HG03097 (cell line): ENCODE measurements around the gene EDC4.
A peak's percentile ranks its signal among the peaks of the same experiment; 100 is the strongest.

Source experiments
- ATAC-seq: cut with Tn5 transposase; IDR thresholded peaks from one replicate; pipeline ENCODE4 v1.9.1; 2021; ENCODE audit not compliant: unreplicated experiment, low FRiP score

EDC4 gene

DNA sequence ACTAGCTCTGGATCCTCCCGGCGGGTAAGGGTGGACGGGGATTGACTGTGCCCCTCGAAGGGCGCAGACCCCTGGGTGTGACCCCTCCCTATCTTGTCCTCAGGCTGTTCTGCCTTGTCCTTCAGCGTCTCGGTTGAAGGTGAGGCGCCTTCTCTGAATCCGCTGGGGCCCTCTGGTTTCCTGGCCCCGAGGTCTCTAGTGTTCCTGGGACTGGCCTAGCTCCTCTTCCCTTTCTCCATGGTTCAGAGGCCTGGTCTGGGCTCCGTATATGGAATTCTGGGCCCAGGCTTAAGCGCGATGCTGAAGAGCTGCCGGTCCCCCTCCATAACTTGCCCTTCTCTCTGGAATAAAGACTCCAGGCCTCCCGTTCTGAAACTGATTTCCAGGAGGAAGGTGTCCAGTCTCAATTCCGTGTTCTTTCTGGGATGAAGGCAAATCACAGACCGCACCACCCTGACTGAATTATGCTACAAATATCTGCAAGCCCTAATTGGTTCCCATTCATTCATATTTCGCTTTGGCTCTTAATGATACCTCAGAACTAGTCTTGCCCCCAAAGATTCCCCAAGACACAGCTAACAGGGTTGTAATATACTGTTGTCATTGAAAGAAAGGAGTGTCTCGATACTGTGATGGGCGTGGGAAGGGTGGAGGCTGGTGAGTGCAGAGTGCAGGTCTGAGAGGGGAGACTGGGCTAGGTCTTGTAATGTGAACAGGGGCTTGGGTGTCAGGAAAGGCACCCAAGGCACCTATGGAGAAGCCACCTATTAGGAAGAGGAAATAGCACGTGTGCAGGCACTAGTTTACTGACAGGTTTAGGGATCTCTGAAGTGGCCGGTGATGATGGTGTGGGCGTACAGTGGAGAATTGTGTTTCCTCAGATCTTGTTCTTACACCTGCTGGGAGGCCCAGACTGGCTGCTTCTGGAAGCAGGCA lies 851 bp downstream of the EDC4 start:
- no peak for ATAC-seq

DNA sequence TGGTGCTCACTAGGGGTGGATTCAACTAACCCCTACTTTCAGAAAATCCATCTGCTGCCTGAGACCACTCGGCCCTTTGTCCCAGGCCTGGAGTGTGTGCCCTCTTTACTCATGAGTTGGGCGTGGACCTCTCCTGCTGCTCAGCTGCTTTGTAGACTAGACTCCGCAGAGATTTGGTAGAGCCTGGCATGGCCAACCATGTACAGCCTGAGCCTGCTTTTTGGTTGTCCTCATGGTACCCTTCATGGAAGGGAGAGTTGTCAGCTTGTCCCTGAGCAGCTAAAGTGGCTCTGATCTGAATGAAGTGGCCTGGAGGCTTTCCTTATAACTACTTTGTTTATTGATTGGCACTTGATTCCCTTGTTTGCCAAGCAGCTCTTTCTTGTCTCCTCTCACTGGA lies 1.5 kb downstream of the EDC4 start:
- no peak for ATAC-seq

DNA sequence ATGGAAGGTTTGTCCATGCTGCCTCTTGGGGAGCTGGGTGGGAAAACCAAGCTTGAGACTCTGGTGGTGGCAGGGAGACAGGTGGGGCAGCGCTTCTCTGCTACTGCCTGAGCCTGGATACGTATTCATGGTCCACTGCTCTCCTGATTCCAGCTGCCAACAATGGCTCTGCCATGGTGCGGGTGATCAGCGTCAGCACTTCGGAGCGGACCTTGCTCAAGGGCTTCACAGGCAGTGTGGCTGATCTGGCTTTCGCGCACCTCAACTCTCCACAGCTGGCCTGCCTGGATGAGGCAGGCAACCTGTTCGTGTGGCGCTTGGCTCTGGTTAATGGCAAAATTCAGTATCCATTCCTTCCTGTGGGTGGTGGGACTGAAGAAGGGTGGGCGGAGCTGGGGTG lies 4.2 kb downstream of the EDC4 start:
- ATAC-seq = no peak

DNA sequence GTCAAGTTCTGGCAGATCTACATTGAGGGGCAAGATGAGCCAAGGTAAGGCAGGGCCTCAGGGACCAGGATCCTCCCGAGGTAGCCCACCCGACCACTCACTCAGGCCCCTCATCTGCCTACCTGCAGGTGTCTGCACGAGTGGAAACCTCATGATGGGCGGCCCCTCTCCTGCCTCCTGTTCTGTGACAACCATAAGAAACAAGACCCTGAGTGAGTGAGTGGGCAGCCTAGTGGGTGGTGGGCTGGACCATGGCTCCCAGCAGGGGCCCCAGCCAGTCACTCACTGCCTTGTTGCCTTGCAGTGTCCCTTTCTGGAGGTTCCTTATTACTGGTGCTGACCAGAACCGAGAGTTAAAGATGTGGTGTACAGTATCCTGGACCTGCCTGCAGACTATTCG lies 5.4 kb downstream of the EDC4 start:
- ATAC-seq = no peak

DNA sequence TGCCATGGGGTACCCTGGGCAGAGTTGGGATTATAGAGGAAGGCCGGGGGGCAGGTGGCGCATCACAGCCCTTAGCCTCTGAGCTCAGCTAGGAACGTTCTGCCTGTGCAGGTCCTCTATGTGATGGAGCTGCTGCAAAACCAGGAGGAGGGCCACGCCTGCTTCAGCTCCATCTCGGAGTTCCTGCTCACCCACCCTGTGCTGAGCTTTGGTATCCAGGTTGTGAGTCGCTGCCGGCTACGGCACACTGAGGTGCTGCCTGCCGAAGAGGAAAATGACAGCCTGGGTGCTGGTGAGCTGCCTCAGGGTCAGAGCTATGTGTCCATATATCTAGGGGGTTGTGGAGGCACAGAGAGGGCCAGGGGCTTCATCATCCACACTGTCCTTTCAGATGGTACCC lies 6.0 kb downstream of the EDC4 start:
- ATAC-seq = no peak

DNA sequence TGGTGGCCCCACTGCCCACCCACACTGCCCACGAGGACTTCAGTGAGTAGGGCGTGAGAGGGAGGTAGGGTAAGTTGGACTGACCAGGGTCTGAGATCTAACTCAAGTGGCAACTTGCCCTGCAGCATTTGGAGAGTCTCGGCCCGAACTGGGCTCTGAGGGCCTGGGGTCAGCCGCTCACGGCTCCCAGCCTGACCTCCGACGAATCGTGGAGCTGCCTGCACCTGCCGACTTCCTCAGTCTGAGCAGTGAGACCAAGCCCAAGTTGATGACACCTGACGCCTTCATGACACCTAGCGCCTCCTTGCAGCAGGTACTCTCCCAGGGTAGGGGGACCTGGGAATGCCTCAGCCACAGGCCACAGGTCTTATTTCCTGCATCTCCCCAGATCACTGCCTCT lies 6.6 kb downstream of the EDC4 start:
- ATAC-seq = no peak

DNA sequence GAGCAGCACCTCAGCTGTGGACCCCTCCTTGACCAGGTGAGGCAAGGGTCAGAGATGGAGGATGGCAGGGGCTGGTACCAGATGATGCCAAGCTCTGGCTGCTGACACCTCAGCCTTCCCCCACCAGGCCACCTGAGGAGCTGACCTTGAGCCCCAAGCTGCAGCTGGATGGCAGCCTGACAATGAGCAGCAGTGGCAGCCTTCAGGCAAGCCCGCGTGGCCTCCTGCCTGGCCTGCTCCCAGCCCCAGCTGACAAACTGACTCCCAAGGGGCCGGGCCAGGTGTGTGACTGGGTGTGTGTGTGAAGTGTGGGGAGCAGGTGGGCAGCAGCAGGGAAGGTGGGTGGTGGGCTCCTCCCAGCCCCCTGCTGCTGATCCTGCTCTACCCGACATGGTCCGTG lies 7.1 kb downstream of the EDC4 start:
- ATAC-seq = no peak

DNA sequence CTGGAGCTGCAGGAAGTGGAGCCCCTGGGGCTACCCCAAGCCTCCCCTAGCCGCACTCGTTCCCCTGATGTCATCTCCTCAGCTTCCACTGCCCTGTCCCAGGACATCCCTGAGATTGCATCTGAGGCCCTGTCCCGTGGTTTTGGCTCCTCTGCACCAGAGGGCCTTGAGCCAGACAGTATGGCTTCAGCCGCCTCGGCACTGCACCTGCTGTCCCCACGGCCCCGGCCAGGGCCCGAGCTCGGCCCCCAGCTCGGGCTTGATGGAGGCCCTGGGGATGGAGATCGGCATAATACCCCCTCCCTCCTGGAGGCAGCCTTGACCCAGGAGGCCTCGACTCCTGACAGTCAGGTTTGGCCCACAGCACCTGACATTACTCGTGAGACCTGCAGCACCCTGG lies 7.7 kb downstream of the EDC4 start:
- ATAC-seq = no peak

DNA sequence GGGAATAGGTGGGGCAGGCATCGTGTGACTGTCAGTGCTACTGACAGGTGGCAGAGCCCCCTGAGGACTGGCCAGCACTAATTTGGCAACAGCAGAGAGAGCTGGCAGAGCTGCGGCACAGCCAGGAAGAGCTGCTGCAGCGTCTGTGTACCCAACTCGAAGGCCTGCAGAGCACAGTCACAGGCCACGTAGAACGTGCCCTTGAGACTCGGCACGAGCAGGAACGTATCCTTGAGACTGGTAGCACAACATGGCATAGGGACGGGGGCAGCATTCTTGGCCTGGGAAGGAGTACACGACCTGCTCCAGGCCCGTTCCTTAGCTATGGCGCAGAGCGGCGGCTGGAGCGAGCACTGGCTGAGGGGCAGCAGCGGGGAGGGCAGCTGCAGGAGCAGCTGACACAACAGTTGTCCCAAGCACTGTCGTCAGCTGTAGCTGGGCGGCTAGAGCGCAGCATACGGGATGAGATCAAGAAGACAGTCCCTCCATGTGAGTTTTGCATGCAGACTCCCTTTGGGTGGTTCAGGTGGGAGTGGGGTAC lies 8.8 kb downstream of the EDC4 start:
- ATAC-seq = no peak

DNA sequence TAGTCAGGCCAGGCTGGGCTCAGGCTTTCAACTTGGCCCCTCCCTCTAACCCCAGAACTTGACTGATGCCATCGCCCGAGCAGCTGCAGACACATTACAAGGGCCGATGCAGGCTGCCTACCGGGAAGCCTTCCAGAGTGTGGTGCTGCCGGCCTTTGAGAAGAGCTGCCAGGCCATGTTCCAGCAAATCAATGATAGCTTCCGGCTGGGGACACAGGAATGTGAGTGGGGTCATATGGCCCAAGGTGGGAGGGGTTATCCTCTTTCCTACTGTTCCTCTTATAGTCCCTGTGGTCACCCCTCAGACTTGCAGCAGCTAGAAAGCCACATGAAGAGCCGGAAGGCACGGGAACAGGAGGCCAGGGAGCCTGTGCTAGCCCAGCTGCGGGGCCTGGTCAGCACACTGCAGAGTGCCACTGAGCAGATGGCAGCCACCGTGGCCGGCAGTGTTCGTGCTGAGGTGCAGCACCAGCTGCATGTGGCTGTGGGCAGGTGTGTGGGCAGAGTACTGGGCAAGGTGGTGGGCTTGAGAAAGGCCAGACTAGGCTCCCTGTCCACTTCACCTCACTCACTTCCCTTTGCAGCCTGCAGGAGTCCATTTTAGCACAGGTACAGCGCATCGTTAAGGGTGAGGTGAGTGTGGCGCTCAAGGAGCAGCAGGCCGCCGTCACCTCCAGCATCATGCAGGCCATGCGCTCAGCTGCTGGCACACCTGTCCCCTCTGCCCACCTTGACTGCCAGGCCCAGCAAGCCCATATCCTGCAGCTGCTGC lies 9.7 kb downstream of the EDC4 start:
- no peak for ATAC-seq

DNA sequence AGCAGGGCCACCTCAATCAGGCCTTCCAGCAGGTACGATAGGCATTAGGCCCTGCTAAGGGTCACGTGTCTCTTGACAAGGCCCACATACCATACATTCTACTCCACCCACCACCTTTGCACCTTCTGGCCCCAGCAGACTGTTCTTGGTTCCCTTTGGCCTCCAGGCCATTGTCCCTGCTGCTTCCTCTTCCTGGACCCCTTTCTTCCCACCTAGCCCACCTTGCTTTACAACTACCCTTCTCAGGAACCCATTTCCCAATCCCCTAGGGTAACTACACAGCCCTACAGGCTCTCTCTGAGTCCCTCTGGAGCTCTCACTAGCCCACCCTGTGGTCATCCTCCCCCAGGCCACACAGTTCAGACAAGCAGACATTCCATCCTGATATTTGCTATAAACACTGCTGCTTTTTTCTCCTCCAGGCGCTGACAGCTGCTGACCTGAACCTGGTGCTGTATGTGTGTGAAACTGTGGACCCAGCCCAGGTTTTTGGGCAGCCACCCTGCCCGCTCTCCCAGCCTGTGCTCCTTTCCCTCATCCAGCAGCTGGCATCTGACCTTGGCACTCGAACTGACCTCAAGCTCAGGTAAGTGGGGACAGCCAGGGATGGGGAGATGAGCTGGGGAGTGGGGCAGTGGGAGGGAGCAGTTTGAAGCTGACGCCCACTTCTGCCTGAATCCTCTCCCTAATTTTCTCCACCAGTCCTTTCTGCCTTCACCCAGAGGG lies 10.5 kb downstream of the EDC4 start:
- no peak for ATAC-seq

DNA sequence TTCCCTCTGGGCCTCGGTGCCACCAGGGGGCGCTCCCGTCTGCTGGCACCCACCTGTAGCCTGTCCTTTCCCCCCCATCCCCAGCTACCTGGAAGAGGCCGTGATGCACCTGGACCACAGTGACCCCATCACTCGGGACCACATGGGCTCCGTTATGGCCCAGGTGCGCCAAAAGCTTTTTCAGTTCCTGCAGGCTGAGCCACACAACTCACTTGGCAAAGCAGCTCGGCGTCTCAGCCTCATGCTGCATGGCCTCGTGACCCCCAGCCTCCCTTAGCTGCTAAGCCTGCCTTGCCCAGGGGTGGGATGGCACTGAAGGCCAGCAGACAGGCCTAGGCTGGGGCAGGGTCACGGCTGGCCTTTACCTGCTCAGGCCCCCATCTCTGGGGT lies 11.0 kb downstream of the EDC4 start:
- no peak for ATAC-seq

DNA sequence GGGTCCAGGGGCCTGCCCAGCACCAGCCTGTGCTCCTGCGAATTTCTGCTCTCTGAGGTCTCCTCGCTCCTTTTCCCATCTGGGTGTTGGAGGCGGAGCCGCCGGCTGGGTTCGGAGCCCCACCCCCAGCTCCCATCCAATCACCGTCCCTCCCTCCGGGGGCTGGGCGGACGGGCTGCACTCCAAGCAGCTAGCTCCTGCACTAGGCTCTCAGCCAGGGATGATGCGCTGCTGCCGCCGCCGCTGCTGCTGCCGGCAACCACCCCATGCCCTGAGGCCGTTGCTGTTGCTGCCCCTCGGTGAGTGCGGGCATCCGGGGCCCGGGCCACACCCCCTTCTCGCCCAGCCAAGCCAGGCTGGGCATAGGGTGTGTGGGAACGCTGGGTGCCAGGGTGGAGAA lies 11.8 kb downstream of the EDC4 start, which contains the start of gene NRN1L:
TSS of gene NRN1L (plus strand) at position 202 of the 400 bp plus-strand sequence. CDS start at position 221, 19 bp downstream.
- ATAC-seq = no peak

DNA sequence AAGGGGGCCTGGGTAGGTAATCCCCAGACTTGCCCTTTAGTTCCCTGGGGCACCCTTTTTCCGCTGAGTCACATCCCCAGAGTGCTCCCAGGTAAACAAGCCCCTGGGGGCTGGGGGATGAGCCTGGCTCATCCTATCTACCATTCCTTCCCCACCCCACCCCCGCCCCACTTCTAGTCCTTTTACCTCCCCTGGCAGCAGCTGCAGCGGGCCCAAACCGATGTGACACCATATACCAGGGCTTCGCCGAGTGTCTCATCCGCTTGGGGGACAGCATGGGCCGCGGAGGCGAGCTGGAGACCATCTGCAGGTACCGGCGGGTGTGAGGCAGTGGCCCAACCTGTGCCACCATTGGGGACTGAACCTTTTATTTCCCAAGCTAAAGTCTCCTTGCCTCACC lies 12.7 kb downstream of the EDC4 start:
- ATAC-seq = no peak

DNA sequence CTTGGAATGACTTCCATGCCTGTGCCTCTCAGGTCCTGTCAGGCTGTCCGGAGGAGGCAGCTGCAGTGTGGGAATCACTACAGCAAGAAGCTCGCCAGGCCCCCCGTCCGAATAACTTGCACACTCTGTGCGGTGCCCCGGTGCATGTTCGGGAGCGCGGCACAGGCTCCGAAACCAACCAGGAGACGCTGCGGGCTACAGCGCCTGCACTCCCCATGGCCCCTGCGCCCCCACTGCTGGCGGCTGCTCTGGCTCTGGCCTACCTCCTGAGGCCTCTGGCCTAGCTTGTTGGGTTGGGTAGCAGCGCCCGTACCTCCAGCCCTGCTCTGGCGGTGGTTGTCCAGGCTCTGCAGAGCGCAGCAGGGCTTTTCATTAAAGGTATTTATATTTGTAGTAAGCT lies 13.1 kb downstream of the EDC4 start:
- ATAC-seq = no peak

DNA sequence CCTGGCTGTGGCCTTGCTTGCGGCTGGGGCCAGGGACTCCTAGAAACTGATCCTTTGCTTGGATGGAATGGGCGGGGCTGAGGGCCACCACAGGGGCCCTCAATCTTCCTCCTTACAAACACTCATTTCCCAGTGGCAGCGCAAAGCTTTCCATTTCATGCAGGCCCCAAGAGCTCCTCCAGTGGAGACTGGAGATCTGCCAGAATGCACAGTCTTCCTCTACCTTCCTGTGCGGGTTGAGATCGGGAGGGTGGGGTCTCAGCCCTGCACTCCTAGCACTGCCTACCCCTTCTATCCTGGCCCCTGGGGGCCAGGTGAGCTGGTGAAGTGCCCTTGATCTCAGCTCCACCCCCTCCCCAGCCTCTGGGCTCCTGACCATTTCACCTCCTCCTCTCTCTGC lies 13.5 kb downstream of the EDC4 start:
- ATAC-seq = no peak

DNA sequence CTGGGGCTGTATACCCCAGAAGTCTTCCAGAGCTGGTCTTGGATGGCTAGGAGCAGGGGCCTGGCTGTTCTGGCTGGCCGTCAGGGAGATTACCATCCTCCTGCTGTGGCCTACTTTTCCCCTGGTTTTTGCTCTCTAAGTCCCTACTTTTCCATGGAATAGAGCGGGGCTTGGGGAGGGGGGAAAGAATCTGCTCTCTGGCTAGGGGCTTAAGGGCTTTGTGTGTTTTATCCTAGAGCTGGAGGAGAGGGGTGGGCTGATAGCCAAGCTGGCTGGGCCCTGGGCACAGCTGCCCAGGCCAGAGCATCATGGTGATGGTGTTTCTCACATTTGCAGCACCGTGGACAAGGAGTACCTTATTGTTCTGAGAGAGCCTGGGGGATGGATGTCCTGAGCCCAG lies 15.5 kb downstream of the EDC4 start:
- ATAC-seq = no peak

DNA sequence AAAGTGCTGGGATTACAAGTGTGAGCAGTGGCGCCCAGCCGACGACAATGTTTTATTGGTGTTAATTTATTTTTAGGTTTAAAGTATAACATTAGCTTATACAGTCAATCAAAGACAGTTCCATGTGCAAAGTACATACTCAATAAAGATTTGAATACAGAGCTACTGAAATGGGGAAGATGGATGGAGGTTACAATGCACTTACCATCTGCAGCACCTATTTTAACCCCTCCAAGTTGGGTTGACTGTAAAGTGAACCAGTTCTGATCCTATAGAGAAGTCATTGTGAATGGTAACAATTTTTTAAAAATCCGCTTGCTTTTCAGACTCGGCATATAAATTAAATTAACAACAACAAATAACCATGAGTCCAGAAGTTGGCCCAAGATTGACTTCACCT lies 19.5 kb downstream of the EDC4 start:
- ATAC-seq = no peak

DNA sequence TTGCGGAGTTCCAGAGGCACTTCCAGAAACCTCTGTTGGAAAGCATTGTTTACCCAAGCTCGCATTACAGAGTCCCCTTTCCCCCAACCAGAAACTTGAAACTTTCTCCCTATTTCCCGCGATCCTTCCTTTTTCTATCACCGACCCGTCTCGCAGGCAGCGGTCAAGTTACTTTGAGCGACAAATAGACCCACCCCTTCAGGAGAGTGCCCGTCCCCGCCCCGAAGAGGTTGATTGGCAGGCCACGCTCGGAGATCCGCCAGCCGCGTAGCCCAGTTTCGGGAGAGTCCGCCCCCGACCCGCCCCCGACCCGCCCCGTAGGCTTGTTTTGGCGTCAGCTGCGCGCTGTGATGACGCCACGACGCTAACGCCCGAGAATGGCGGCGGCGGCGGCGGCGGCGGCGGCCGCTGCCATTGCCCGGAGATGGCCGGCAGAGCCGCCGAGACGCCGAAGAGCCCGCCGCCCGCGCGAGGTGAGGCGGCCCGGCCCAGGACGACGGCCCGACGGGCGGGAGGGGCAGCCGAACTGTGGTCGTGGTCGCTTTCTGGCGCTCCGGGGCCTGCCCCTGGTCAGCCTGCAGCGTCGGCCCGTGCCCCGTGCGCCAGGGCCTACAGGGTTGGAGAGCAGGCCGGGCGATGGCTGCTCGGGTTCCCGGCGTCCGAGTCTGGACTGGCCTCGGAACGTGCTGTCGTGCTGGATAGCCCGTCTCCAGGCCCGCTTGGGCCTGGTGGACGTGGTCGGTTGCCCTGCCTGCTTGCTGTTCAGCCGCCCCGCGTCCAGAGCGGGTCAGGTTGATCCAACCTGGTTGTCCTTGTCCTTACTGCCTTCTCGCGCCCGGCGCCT lies 20.3 kb downstream of the EDC4 start, which contains the start of gene PSKH1:
TSS of gene PSKH1 (plus strand) at position 356 of the 844 bp plus-strand sequence. CDS start 15,496 bp downstream, outside the sequence.
- peak; percentile 74 for ATAC-seq
